ENCODE measurements around the gene MAGEA8. TPM values are rescaled to one million over a fixed set of nuclear protein-coding genes. Genes with fewer than 3 reads are reported as not detected.

MAGEA8 gene
- total RNA-seq, 1 donor from 2014 or later: 0.22 TPM

- no peaks in the 10 kb centered on the region for H3K36me3 Mint-ChIP-seq (ENCODE audit: insufficient read depth)
- DNase-seq (ENCODE audit: low spot score, unreplicated experiment): no peak
- H3K4me1 Mint-ChIP-seq (ENCODE audit: low read depth): no peaks in the 10 kb centered on the region
- no peak overlapping the region for H3K4me3 Mint-ChIP-seq (ENCODE audit: low read depth)
- H3K27ac Mint-ChIP-seq: no peak overlapping the region
- no peaks in the 10 kb centered on the region for H3K27me3 Mint-ChIP-seq
- TF ChIP-seq, protein P1, sequence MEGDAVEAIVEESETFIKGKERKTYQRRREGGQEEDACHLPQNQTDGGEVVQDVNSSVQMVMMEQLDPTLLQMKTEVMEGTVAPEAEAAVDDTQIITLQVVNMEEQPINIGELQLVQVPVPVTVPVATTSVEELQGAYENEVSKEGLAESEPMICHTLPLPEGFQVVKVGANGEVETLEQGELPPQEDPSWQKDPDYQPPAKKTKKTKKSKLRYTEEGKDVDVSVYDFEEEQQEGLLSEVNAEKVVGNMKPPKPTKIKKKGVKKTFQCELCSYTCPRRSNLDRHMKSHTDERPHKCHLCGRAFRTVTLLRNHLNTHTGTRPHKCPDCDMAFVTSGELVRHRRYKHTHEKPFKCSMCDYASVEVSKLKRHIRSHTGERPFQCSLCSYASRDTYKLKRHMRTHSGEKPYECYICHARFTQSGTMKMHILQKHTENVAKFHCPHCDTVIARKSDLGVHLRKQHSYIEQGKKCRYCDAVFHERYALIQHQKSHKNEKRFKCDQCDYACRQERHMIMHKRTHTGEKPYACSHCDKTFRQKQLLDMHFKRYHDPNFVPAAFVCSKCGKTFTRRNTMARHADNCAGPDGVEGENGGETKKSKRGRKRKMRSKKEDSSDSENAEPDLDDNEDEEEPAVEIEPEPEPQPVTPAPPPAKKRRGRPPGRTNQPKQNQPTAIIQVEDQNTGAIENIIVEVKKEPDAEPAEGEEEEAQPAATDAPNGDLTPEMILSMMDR (IDR thresholded peaks at IDR 0.05; ENCODE audit: unreplicated experiment): no peak
- H3K9me3 Mint-ChIP-seq (ENCODE audit: low read depth): peaks cover 36% of the 10 kb centered on the region
These were observed 39.1 kb upstream of the MAGEA8 start for GRCh38 chrX:149841929-149842328.

- TF ChIP-seq, protein P1 (IDR thresholded peaks at IDR 0.05; ENCODE audit: unreplicated experiment): no peak
- DNase-seq (ENCODE audit: low spot score, unreplicated experiment): no peak
- H3K9me3 Mint-ChIP-seq (ENCODE audit: low read depth): peaks cover 26% of the 10 kb centered on the region
These were observed 35.6 kb upstream of the MAGEA8 start for GRCh38 chrX:149845385-149845784.

GRCh38 chrX:149846789-149847188 is 34.2 kb upstream of the MAGEA8 start:
- TF ChIP-seq, protein P1 (IDR thresholded peaks at IDR 0.05; ENCODE audit: unreplicated experiment): no peak
- H3K9me3 Mint-ChIP-seq (ENCODE audit: low read depth): peaks cover 23% of the 10 kb centered on the region
- no peak overlapping the region for H3K4me3 Mint-ChIP-seq (ENCODE audit: low read depth)
- no peak overlapping the region for H3K27ac Mint-ChIP-seq
- no peaks in the 10 kb centered on the region for H3K27me3 Mint-ChIP-seq
- no peaks in the 10 kb centered on the region for H3K36me3 Mint-ChIP-seq (ENCODE audit: insufficient read depth)
- H3K4me1 Mint-ChIP-seq (ENCODE audit: low read depth): no peaks in the 10 kb centered on the region
- DNase-seq (ENCODE audit: low spot score, unreplicated experiment): no peak

More at GRCh38 chrX:149845385-149845784, 35.6 kb upstream of the MAGEA8 start:
- no peaks in the 10 kb centered on the region for H3K4me1 Mint-ChIP-seq (ENCODE audit: low read depth)
- no peak overlapping the region for H3K27ac Mint-ChIP-seq
- H3K27me3 Mint-ChIP-seq: no peaks in the 10 kb centered on the region
- H3K36me3 Mint-ChIP-seq (ENCODE audit: insufficient read depth): no peaks in the 10 kb centered on the region
- no peak overlapping the region for H3K4me3 Mint-ChIP-seq (ENCODE audit: low read depth)

DNA sequence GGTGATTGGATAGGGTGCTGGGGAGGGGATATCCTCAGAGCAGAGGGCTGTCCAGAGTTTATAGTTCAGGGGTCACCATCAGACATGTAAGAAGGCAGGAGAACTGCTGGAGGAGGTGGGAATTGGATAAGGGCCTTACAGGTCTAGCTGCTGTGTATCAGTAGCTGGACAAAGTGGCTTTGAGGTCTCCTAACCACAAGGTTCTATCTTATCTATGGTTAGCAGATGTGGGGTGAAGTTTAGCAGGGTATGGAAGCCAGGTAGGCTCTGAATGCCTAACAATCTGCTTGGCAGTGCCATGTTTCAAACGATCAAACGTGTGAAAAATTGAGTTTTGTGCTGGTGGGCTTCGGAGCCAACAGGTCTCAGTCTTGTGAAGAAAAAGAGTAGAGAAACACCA is 32.1 kb upstream of the MAGEA8 start:
- Mint-ChIP-seq H3K9me3 (ENCODE audit: low read depth) (peaks cover 21% of the 10 kb centered on the region), H3K4me1 (ENCODE audit: low read depth) (no peaks in the 10 kb centered on the region), H3K27ac (no peak overlapping the region)

DNA sequence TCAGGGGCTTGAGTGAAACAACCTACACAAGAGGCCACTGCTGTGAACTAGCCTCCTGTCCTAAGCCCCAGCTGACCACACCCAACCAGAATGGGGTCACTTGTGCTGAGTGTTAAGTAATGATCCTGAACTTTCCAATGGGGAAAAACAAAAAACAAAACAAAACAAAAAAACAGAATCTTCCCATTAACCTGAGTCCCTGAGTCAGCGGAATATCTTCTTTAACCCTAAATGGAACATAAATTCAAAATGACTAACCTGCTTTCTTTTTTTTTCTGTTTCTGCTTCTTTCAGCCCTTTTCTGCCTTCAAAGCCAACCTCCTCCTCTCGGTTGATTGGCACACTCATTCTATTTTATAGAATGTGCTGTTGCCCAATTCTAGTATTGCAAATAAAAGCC is 31.2 kb upstream of the MAGEA8 start:
- Mint-ChIP-seq H3K9me3 (ENCODE audit: low read depth) (peaks cover 18% of the 10 kb centered on the region), H3K4me3 (ENCODE audit: low read depth) (no peak overlapping the region), H3K36me3 (ENCODE audit: insufficient read depth) (no peaks in the 10 kb centered on the region), H3K4me1 (ENCODE audit: low read depth) (no peaks in the 10 kb centered on the region), H3K27ac (no peak overlapping the region), H3K27me3 (no peaks in the 10 kb centered on the region)
- DNase-seq (ENCODE audit: low spot score, unreplicated experiment): no peak
- TF ChIP-seq, protein P1 (IDR thresholded peaks at IDR 0.05; ENCODE audit: unreplicated experiment): no peak

More for the DNA sequence above, 32.1 kb upstream of the MAGEA8 start:
- Mint-ChIP-seq H3K4me3 (ENCODE audit: low read depth) (no peak overlapping the region), H3K36me3 (ENCODE audit: insufficient read depth) (no peaks in the 10 kb centered on the region), H3K27me3 (no peaks in the 10 kb centered on the region)
- TF ChIP-seq, protein P1 (IDR thresholded peaks at IDR 0.05; ENCODE audit: unreplicated experiment): no peak
- DNase-seq (ENCODE audit: low spot score, unreplicated experiment): no peak
